ENCODE measurements around the gene APOBR.
"Not testable (repeated sequence)": the region's sequence is repeated elsewhere in the genome, so short reads cannot be mapped to it uniquely, and the experiment has no call there.

Gene APOBR

DNA sequence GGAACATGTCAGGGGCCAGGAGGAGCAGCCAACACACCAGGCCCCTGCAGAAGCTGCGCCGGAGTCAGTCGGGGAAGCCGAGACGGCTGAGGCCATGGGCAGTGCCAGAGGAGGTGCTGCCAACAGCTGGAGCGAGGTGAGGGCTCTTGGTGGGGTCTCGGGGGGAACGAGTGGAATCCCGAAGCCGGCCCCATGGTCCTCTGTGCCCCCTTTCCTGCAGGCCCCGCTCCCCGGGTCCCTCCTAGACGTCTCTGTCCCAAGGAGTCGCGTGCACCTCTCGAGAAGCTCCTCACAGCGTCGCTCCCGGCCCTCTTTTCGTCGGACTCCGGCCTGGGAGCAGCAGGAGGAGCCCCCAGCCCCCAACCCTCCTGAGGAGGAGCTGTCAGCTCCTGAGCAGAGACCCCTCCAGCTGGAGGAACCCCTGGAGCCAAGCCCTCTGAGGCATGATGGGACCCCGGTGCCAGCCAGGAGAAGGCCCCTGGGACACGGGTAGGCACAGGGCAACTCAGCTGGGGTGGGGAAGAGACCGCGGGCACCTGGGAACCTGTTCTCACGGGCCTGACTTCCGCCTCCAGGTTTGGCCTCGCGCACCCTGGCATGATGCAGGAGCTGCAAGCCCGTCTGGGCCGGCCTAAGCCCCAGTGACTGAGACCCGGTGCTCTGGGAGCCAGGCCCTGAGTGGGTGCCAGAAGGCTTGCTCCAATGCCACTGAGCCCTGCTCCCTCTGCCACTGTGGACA lies 3.6 kb downstream of the APOBR start:
- no peak for DNase-seq (ENCODE audit: low read depth)

DNA sequence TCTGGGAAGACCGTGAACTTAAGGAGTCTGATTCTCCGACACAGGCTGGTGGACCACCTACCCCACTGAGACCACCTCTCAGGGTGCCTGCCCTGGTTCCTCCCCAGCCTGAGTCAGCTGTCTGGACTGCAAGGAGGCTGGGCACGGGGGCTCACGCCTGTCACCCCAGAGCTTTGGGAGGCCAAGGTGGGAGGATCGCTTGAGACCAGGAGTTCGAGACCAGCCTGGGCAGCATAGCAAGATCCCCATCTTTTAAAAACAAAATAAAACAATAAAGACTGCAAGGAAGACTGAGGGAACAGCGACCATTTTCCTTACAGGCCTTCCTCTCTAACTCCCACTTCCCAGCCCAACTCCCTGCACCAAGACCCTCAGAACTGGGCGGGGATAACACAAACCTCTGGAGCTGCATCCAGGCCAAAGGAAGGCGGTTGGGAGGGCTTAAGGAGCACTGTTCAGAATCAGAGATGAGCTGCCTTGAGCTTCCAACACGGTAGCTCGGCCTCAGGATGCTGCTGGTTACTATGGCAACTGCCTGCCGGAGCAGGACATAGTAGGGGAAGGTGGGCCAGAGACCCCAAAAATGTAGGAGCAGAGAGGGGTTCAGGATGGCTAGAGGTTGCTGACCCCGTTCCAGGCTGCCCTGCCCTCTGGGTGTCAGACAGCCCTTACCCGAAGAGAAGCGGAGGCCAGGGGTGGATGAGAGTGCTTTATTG lies 4.4 kb downstream of the APOBR start:
- DNase-seq (ENCODE audit: low read depth) = no peak

DNA sequence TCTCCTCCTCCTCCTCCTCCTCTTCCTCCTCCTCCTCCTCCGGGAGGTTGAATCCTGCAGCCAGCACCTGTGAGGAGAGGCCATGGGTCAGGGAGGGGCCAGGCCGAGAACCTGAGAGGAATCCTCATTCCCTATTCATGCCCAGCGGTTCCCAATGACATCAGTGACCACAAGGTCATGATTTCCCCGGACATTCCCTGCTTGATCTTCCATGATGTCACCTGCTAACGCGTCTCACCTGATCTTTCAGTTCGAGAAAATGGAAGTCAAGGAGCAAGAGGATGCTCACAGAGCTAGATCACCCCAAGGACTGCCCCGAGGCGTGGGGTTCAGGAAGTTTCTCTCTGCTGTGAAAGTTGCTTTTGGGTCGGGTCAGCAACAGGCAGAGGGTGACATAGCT lies 5.4 kb downstream of the APOBR start:
- DNase-seq (ENCODE audit: low read depth) = no peak

DNA sequence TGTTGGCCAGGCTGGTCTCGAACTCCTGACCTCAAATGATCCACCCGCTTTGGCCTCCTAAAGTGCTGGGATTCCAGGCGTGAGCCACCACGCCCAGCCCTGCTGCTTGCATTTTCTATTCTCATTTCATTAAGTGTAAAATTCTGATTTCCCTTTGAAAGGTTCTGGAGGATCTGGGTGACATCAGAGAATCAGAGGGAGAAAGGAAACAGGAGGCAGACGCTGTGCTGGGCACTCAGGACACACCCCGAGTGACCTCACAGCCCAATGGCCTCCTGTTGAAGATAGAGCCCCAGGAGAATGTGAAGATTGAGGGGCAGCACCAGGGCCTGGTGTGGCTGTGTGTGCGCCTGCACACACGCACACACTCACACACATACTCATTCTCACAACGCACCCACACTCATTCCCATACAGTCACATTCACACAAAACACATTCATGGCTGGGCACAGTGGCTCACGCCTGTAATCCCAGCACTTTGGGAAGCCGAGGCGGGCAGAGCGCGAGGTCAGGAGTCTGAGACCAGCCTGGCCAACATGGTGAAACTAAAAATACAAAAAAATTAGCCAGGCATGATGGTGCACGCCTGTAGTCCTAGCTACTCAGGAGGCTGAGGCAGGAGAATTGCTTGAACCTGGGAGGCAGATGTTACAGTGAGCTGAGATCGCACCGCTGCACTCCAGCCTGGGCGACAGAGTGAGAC lies 6.2 kb downstream of the APOBR start:
- DNase-seq (ENCODE audit: low read depth) = not testable (repeated sequence)

DNA sequence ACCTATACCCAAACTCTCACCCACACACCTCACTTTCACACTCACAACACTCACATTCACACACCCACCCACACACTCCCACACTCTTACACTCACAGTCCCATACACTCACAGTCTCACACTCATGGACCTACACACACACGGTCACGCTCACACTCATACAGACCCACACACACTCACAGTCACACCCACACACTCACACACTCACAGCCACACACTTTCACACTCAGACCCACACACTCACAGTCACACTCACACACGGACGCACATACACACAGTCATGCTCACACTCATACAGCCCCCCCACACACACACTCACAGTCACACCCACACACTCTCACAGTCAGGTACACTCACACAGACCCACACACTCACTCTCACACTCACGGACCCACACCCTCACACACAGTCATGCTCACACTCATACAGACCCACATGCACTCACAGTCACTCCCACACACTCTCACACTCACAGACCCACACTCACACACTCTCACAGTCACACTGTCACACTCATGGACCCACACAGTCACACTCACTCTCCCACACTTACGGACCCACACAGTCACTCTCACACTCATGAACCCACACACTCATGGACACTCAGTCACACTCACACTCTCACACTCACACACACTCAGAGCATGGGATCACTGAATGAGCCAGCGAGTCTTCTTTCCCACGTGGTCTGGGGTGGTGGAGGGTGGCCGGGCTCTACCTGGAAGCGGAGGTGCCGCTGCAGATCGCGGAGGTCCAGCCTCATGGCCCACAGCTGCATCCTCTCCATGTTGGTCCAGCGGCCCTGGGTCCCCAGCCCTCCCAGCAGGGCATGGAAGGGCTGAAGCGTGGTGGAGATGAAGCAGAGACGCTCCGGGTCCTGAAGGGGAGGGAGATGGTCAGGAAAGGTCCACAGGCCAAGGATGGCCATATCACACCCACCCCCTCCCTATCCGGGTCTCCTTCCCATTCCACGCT lies 7.1 kb downstream of the APOBR start:
- DNase-seq (ENCODE audit: low read depth) = no peak

DNA sequence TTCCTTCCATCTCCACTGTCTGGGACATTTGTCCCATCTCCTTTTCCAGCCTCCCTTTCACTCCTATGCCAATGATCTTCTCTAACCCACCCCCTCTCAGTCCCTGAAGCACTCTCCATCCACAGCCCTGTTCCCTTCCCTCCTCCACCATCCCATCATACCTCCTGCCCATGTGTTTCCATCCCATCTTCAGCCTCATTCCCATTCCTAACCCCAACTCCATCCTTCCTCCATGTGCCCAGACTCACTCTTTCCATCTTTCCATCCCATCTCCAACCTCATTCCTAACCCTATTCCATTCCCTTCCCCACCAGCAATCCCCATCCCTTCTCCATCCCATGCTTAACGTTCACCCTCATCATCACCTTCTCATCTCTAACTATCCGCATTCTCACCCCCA lies 7.8 kb downstream of the APOBR start:
- DNase-seq (ENCODE audit: low read depth) = no peak

DNA sequence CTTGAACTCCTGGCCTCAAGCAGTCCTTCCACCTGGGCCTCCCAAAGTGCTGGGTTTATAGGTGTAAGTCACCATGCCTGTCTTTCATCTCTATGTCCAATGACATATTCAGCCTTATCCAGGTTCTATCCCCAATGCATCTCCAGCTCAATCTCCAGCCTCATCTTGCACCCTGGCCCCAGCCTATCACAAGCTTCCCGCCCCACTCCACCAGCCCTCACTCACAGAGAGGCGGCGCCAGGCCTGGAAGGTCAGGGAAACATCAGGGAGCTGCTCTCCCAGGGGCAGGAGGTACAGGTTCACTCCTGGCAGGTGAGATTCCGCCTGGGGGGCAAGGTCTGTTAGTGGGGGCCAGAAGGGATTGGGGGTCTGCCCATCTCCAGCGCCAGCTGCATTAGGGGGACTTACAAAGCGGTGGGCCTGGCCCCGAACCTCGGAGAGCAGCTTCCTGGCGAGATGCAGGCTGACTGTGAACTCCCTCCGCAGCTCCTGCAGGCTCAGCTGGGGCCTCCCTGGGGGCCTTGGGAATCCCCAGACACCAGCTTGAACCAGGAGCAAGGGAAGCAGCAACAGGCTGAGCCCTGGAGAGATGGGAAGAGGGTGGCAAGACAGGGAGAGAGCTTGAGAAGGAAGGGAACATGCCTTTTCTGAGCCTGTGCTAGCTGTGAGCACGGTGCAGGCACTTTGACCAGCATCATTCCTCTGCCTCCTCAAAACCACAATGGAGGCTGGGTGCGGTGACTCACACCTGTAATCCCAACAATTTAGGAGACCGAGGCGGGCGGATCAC lies 9.2 kb downstream of the APOBR start:
- no peak for DNase-seq (ENCODE audit: low read depth)

DNA sequence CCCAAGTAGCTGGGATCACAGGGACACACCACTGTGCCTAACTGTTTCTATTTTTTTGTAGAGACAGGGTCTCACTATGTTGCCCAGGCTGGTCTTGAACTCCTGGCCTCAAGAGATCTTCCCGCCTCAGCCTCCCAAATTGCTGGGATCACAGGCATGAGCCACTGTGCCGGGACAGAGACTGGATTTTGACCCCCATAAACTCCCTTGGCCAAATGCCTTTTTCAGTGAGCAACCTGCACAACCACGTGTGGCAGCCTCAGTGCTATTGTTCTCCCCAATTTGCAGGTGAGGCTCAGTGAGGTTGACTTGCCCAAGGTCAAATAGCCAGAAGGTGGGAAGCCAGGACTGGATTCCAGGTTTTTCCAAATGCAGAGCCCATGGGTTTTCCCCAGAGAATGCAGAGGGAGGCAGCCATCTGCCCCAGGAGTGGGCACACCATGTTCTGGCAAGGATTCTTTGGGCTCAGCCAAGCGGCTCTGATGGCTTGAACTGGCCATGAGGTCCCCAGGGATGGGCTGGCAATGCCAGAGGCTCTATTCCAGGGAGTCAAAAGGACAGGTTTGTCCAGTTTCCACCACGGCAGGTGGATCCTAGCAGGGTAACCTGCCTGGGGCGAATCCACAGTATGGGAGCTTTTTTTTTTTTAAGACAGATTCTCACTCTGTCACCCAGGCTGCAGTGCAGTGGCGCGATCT lies 10.4 kb downstream of the APOBR start:
- no peak for DNase-seq (ENCODE audit: low read depth)

DNA sequence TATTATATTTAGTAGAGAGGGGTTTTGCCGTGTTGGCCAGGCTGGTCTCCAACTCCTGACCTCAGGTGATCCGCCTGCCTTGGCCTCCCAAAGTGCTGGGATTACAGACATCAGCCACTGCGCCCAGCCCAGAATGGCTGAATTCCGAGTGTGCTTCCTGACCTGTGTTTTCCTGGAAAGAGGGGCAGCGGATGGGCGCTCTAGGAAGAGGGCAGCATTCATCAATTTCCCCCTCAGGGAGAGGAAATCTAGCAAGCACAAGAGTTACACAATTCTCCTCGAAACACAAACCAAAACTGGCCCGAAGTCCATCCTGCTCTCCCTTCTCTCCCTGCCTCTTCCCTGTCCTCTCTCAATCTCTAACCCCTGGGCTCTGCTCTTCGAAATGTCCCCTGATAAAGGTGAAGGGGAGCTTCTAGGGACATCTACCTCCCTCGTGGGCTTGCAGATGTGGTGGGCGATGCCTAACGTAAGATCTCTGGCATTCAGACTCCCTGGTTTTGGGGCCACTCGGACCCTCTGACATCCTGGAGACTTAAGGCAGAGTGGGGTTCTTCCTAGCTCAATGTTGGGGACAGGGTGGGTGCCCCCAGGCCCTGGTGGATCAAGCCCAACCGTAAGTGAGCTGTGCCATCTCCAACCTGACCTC lies 11.2 kb downstream of the APOBR start:
- DNase-seq (ENCODE audit: low read depth) = no peak

DNA sequence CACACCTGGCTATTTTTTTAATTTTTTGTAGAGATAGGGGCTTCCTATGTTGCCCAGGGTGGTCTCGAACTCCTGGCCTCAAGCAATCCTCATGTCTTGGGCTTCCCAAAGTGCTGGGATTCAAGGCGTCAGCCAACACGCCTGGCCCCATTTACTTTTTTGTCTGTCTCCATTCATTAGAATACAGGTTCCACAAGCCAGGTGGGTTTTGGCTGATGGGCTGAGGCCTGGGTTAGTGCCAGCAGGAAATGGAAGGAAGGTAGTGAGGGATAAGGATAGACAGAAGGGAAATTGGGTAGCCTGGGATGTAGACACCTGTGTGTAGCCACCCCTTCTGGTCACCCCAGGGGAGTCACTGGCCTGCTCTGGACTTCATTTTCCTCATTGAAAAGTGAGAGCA lies 16.6 kb downstream of the APOBR start:
- DNase-seq (ENCODE audit: low read depth) = no peak

DNA sequence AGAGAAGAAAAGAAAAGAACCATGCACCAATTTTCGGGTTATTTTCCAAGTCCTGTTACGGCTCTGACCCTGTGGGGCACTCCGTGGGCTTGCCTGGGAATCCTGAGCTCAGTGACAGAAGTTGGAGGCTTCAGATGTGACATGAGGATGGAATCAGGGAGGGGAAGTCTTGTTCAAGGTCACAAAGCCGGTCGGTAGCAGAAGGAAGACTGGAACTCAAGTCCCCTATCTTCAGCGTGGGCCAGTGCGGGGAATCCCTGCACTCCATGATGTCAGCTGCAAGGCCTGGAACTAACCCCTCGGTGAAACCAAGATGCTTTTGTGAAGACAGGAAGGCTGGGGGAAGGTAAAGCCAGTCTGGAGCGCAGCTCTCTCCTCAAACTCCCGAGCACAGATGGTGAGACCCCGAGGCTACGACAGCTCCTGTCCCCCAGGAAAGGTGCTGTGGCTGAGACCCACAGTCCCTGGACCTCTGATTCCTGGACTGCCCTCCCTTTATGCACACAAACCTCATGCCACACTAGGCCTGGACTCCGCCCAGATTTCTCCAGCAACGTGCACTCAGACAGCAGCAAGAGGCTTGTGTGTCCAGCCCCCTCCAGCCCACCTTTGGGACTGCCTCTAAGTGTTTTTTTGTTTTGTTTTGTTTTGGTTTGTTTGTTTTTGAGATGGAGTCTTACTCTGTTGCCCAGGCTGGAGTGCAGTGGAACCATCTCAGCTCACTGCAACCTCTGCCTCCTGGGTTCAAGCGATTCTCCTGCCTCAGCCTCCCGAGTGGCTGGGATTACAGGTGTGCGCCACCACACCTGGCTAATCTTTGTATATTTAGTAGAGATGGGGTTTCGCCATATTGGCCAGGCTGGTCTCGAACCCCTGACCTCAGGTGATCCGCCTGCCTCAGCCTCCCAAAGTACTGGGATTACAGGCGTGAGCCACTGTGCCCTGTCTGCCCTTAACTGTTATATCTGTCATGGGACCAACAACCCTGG lies 17.7 kb downstream of the APOBR start:
- DNase-seq (ENCODE audit: low read depth) = no peak

DNA sequence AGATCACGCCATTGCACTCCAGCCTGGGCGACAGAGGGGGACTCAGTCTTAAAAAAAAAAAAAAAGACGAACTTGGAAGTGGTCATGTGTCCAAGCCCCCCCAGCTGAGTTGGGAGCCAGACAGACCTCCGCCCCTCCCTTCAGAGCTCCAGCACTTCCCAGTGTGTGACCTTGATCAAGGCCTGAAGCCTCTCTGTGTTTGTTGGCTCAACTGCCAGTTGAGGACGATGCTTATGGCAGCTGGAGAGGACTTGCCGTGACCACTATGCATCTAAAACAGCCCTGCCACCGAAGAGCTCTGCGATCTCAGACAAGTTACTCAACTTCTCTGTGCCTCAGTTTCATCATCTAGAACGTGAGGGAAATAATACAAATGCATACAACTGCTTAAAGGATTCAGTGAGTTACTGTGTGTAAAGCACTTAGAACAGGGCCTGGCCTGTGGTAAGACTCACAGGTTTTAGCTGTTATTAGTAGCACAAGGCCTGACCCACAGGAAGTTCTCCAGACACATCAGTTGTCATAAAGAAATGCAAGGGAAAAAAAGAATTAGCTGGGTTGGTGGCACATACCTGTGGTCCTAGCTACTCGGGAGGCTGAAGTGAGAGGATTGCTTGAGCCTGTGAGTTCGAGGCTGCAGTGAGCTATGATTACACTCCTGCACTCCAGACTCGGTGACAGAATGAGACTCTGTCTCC lies 19.2 kb downstream of the APOBR start:
- no peak for DNase-seq (ENCODE audit: low read depth)

DNA sequence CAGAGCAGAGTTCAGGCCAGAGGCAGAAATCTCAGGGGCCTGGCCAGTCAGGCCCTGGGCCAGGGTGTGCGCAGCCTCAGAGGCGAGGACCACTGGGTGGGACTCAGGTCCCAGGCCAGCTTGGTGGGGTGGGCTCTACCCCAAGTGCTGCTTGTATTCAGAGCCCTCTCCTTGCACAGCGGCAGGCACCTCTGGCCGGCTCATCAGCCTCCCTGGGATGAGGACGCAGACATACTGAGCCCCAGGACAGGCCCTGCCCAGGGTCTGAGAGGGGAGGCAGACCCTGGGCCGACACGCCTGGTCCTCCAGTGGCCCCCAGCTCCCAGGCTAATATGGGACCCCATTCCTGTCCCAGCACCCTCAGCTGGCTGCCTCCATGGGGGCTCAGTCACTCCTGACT lies 19.8 kb downstream of the APOBR start:
- no peak for DNase-seq (ENCODE audit: low read depth)

DNA sequence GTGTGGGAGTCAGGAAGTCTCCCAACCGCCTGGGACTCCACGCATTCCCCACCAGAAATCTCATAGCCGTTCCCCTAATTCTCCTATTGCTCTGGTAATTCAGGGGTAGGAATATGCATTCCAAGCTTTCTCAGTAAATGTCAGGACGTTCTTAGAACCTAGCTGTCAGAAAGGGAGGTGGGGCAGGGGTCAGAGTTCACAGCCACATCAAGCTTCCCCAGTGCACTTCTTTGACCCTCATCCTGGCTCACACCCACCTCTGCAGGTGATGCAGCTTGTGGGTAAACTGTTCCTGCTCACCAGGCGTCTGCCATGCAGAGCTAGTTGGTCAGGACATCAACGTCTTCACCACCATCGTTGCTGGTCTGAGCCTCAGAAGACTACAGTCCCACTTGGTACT lies 26.2 kb downstream of the APOBR start:
- DNase-seq (ENCODE audit: low read depth) = no peak

DNA sequence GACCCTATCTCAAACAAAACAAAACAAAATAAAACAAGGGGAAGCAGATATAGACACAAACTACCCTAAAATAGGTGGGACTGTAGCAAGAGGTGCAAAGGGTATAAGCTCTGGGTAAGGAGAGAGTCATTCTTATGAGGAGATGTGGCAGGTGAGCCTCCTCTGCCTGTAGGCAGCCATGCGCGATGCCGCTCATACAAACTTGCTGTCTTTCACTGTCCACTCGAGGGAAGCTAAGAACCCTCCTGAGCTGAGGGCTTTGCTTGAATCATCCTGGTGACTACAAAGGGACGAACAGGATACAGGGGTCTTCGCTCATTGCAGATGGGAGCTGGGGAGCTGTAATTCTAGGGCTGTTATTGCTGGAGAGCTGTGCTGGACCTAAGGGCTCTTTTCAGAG lies 27.0 kb downstream of the APOBR start:
- no peak for DNase-seq (ENCODE audit: low read depth)

DNA sequence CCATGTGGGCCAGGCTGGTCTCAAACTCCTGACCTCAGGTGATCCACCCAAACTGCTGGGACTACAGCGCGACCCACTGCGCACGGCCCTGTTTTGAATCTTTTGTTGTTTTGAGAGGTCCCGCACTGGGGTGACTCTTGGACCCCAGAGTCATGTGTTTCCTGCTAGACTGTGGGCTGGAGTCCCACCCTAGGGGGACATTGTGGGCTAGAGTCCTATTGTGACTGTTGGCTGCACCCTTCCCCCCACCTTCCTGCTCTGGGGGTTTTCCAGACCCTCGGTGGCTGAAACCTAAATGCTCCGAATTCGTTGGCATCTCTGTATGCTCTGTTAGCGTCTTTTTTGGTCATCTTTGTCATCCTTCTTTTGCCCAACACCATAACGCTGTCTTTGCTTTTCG lies 28.3 kb downstream of the APOBR start:
- no peak for DNase-seq (ENCODE audit: low read depth)

DNA sequence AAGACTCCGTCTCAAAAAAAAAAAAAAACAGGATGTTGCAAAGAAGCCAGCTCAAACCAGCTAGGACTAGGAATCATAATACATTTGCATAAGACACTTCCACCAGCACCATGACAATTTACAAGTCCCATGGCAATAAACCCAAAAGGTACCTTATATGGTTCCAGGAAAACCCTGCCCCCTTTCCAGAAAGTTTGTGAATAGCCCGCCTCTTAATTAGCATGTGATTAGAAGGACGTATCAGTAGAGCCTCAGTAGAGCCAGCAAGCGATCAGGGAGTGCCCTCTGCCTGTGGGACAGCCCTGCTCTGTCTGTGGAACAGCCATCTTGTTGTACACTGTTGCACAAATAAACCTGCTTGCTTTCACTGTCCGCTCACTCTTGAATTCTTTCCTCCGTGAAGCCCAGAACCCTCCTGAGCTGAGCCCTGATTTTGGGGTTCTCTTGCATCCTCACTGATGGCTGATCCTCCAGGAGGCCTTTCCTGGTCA lies 30.3 kb downstream of the APOBR start:
- DNase-seq (ENCODE audit: low read depth) = no peak
